KMS-11 (cell line): Measurements from ENCODE around the gene KISS1R.
"Not testable (repeated sequence)": the region's sequence is repeated elsewhere in the genome, so short reads cannot be mapped to it uniquely, and the experiment has no call there.

Experiments used
- H2AFZ ChIP-seq: fragments of 200-600 bp; sonication (generic); 2 replicates; pipeline ENCODE4 v1.6.1; 2016; ENCODE audit warnings: antibody characterized with exemption, mixed run types, low read depth
- H3K27ac ChIP-seq: fragments of 200-600 bp; sonication (generic); 2 replicates; pipeline ENCODE4 v1.6.1; 2016; ENCODE audit warnings: mild to moderate bottlenecking, mixed run types
- H3K27me3 ChIP-seq: fragments of 200-600 bp; sonication (generic); 2 replicates; pipeline ENCODE4 v1.6.1; 2017; ENCODE audit warnings: mild to moderate bottlenecking, low read depth, mixed run types, moderate library complexity; ENCODE audit not compliant: insufficient read depth
- H3K36me3 ChIP-seq: fragments of 200-600 bp; sonication (generic); 2 replicates; pipeline ENCODE4 v1.6.1; 2017; ENCODE audit warnings: mild to moderate bottlenecking, mixed run types; ENCODE audit not compliant: insufficient read depth
- H3K4me1 ChIP-seq: fragments of 200-600 bp; sonication (generic); 2 replicates; pipeline ENCODE4 v1.6.1; 2016; ENCODE audit warnings: mild to moderate bottlenecking, low read depth, mixed run types; ENCODE audit not compliant: poor library complexity, severe bottlenecking
- H3K4me2 ChIP-seq: fragments of 200-600 bp; sonication (generic); 2 replicates; pipeline ENCODE4 v1.7.0; 2016; ENCODE audit warnings: mild to moderate bottlenecking, mixed run types
- H3K4me3 ChIP-seq: fragments of 200-600 bp; sonication (generic); IDR thresholded peaks from 2 replicates; pipeline ENCODE4 v1.6.1; 2017; ENCODE audit warnings: low read depth, low read length, mixed read lengths; ENCODE audit not compliant: insufficient read depth
- H3K79me2 ChIP-seq: fragments of 200-600 bp; sonication (generic); 2 replicates; pipeline ENCODE4 v1.6.1; 2016; ENCODE audit warnings: low read depth, mixed run types; ENCODE audit not compliant: insufficient read depth
- H3K9ac ChIP-seq: fragments of 200-600 bp; sonication (generic); 2 replicates; pipeline ENCODE4 v1.6.1; 2016; ENCODE audit warnings: mild to moderate bottlenecking, mixed run types
- H4K20me1 ChIP-seq: fragments of 200-600 bp; sonication (generic); 2 replicates; pipeline ENCODE4 v1.6.1; 2016; ENCODE audit warnings: mild to moderate bottlenecking, mixed run types; ENCODE audit not compliant: insufficient read depth
- CTCF ChIP-seq: fragments of 200-600 bp; sonication (generic); conservative IDR thresholded peaks from 2 replicates; pipeline ENCODE4 v1.6.1; 2017; ENCODE audit warnings: low read depth, mild to moderate bottlenecking, antibody characterized with exemption, low read length, moderate library complexity, mixed read lengths

KISS1R gene

DNA sequence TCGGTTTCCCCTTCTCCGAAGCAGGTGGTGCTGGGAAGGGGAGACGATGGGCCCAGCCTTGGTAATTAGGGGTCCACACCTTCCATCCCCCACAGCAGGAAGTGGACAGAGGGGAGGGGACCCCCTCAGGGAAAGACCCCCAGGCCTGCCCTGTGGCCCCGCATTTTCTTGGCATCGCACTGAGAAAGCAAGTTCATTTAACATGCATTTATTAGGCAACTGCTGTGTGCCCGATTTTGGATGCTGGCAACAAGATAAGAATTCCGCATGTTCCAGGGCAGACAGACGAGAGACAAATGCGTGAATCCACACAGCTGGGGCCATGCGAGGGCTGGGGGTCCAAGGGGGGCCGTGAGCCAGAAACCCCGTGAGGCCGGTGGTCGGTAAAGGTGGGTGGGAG is 37.1 kb downstream of the KISS1R start:
- Histone ChIP-seq H2AFZ (no peak overlapping the region), H3K4me1 (no peaks in the 10 kb centered on the region), H3K27me3 (no peaks in the 10 kb centered on the region), H3K4me3 (no peak overlapping the region), H3K36me3 (no peaks in the 10 kb centered on the region), H4K20me1 (no peaks in the 10 kb centered on the region), H3K79me2 (no peaks in the 10 kb centered on the region), H3K9ac (no peak overlapping the region), H3K27ac (no peak overlapping the region), H3K4me2 (no peak overlapping the region)
- TF ChIP-seq CTCF: no peak

DNA sequence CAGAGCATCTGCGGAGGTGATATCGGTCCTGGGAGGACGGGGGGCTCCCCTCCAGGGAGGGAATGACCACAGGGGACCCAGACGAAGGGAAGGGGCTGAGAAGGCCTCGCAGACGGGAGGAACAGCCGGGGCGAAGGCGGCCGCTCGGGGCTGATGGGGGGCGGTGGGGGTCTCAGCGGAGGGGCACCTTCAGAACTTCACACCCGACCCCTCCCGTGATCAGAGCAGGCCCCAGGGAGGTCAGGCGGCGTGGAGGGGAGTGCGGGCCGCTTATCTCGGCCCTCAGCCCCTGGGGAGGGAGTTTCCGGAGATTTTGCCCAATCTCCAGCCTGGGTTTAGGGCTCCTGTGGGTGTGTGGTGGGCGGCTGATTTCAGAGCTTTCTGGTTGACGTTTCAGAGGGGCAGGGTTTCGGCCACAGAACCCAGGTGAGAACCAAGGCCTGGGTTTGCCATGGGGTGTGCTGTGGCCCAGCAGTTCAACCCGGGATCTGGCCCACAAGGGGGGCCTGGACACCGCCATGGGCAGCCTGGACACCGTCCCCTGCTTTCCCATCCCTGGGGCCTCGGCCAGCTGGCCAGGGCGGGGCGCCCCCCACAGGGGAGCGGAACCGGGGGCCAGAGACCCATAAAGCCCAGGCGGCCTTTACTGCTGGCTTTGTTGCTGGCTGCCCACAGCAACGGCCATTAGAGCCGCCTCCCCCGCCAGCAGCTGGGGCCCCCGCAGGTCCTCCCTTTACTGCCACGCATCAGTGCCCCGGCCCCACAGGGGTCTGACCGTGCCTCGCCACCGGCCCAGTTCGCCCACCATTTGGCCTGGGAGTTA is 37.8 kb downstream of the KISS1R start:
- H3K27ac ChIP-seq: no peak overlapping the region
- H3K9ac ChIP-seq: no peak overlapping the region
- H3K27me3 ChIP-seq: no peaks in the 10 kb centered on the region
- no peak for TF ChIP-seq CTCF
- no peaks in the 10 kb centered on the region for H4K20me1 ChIP-seq
- H3K79me2 ChIP-seq: no peaks in the 10 kb centered on the region
- no peaks in the 10 kb centered on the region for H3K36me3 ChIP-seq
- no peak overlapping the region for H3K4me3 ChIP-seq
- no peaks in the 10 kb centered on the region for H3K4me1 ChIP-seq
- no peak overlapping the region for H2AFZ ChIP-seq
- no peak overlapping the region for H3K4me2 ChIP-seq

DNA sequence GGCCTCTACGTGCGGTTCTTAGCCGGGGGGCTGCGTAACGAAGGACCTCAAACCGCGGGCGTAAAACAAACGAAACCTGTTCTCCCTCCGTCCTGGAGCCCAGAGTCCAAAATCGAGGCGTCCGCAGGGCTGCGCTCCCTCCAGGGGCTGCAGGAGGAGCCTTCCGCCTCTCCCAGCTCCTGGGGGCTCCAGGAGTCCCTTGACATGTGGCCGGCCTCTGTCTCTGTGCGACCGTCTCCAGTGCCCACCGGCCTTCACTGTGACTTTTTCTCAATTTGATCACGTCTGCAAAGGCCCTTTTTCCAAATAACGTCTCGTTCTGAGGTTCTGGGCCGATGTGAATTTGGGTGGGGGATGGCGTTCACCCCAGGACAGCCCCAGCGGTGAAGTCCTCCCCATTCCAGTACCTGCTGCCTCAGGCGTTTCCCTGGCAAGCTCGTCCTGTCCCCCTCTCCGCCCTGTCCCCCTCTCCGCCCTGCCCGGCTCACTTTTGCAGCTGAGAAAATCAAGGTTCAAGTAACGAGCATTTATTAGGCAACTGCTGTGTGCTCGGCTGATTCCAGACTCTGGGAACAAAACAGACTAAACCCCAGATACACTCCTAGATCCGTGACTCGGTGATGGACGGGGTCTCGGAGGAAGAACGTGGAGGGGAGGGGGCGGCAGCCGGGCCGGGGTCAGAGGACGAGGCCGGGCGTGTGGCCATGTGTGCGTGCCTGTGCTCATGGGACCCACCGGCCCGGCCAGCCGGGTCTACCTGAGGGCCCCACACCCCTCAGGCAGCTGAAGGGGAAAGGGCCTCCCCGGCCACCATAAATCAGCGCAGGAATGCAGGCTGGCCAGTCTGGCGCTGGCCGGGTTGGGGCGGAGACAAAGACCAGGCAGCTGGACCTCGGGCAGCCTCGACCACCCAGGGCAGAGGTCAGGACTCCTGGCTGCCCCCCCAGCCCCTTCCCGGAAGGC is 39.0 kb downstream of the KISS1R start:
- no peak overlapping the region for H3K27ac ChIP-seq
- H4K20me1 ChIP-seq: no peaks in the 10 kb centered on the region
- no peaks in the 10 kb centered on the region for H3K27me3 ChIP-seq
- no peak overlapping the region for H2AFZ ChIP-seq
- H3K4me1 ChIP-seq: no peaks in the 10 kb centered on the region
- no peak overlapping the region for H3K4me2 ChIP-seq
- no peak overlapping the region for H3K4me3 ChIP-seq
- H3K79me2 ChIP-seq: no peaks in the 10 kb centered on the region
- TF ChIP-seq CTCF: no peak
- H3K9ac ChIP-seq: no peak overlapping the region
- H3K36me3 ChIP-seq: no peaks in the 10 kb centered on the region

- Histone ChIP-seq H3K4me1 (no peaks in the 10 kb centered on the region), H4K20me1 (no peaks in the 10 kb centered on the region), H3K27ac (no peak overlapping the region), H2AFZ (no peak overlapping the region), H3K36me3 (no peaks in the 10 kb centered on the region), H3K79me2 (no peaks in the 10 kb centered on the region), H3K4me3 (no peak overlapping the region), H3K27me3 (no peaks in the 10 kb centered on the region), H3K9ac (no peak overlapping the region), H3K4me2 (no peak overlapping the region)
- TF ChIP-seq CTCF: no peak
These were observed 39.8 kb downstream of the KISS1R start for GRCh38 chr19:956766-957440.

- not testable (repeated sequence) for H3K4me2 ChIP-seq, H3K4me1 ChIP-seq
These were observed 40.4 kb downstream of the KISS1R start for GRCh38 chr19:957578-957977.

More at GRCh38 chr19:957578-957977, 40.4 kb downstream of the KISS1R start:
- H3K27me3 ChIP-seq, H3K27ac ChIP-seq, H2AFZ ChIP-seq, H3K79me2 ChIP-seq, H3K4me3 ChIP-seq, H4K20me1 ChIP-seq, H3K9ac ChIP-seq, H3K36me3 ChIP-seq: not testable (repeated sequence)
